ENCODE results near the gene CUL1.
"Not testable (repeated sequence)": the region's sequence is repeated elsewhere in the genome, so short reads cannot be mapped to it uniquely, and the experiment has no call there.

The CUL1 gene

DNA sequence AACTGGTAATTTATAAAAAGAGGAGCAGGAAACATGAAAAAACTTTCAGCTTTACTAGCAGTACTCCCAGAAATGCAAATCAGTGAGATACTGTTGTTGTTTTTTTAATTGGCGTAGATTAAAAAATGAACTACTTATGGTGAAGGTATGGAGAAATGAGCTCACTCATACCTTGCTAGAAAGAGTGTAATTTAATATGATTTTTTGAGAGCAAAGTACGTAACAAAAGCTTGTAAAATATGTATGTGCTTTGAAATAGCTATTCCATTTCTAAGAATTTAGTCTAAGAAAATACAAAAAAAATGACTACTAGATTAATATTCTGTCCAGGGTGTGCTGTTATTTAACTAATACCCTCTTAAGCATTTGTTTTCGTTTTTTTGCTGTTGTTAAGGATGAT lies 5.5 kb downstream of the CUL1 start:
- no peak for DNase-seq (ENCODE audit: low read depth)
- no peak overlapping the region for H3K4me3 ChIP-seq (ENCODE audit: control insufficient read depth, low read depth, low read length)
- no peak for TF ChIP-seq CTCF (IDR thresholded peaks at IDR 0.05; ENCODE audit: control insufficient read depth, insufficient read depth, low read depth, low read length, missing control alignments)

- DNase-seq (ENCODE audit: low read depth) = no peak
- H3K4me3 ChIP-seq (ENCODE audit: control insufficient read depth, low read depth, low read length) = no peak overlapping the region
- TF ChIP-seq CTCF (IDR thresholded peaks at IDR 0.05; ENCODE audit: control insufficient read depth, insufficient read depth, low read depth, low read length, missing control alignments) = no peak
Observed at GRCh38 chr7:148704970-148705369, 6.3 kb downstream of the CUL1 start.

- DNase-seq (ENCODE audit: low read depth) = no peak
- no peak for TF ChIP-seq CTCF (IDR thresholded peaks at IDR 0.05; ENCODE audit: control insufficient read depth, insufficient read depth, low read depth, low read length, missing control alignments)
- no peak overlapping the region for H3K4me3 ChIP-seq (ENCODE audit: control insufficient read depth, low read depth, low read length)
Observed at GRCh38 chr7:148706368-148706767, 7.7 kb downstream of the CUL1 start.

GRCh38 chr7:148708026-148708885 lies 9.6 kb downstream of the CUL1 start:
- H3K4me3 ChIP-seq (ENCODE audit: control insufficient read depth, low read depth, low read length) = no peak overlapping the region
- no peak for DNase-seq (ENCODE audit: low read depth)

DNA sequence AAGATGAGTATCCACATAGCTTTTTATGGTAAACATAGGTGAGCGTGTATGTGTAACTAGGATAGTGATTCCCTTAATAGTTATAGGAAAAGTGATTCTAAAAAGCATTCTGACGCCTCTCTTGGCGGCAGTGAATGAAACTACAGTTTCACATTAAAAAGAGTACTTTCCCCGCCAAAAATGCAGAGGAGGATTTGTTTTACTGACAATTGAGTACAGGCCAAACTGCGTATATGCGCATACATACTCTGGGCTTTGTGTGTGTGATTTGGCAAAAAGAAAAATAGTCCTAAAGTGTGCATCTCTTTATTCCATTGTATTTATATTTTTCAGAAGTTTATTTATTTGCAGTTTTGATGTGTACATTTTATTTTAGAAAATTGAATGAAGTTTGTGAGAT lies 10.3 kb downstream of the CUL1 start:
- no peak for DNase-seq (ENCODE audit: low read depth)
- H3K4me3 ChIP-seq (ENCODE audit: control insufficient read depth, low read depth, low read length) = no peak overlapping the region
- no peak for TF ChIP-seq CTCF (IDR thresholded peaks at IDR 0.05; ENCODE audit: control insufficient read depth, insufficient read depth, low read depth, low read length, missing control alignments)

More at GRCh38 chr7:148708026-148708885, 9.6 kb downstream of the CUL1 start:
- no peak for TF ChIP-seq CTCF (IDR thresholded peaks at IDR 0.05; ENCODE audit: control insufficient read depth, insufficient read depth, low read depth, low read length, missing control alignments)

- DNase-seq (ENCODE audit: low read depth); H3K4me3 ChIP-seq (ENCODE audit: control insufficient read depth, low read depth, low read length): not testable (repeated sequence)
Observed at GRCh38 chr7:148710426-148710825, 11.7 kb downstream of the CUL1 start.

DNA sequence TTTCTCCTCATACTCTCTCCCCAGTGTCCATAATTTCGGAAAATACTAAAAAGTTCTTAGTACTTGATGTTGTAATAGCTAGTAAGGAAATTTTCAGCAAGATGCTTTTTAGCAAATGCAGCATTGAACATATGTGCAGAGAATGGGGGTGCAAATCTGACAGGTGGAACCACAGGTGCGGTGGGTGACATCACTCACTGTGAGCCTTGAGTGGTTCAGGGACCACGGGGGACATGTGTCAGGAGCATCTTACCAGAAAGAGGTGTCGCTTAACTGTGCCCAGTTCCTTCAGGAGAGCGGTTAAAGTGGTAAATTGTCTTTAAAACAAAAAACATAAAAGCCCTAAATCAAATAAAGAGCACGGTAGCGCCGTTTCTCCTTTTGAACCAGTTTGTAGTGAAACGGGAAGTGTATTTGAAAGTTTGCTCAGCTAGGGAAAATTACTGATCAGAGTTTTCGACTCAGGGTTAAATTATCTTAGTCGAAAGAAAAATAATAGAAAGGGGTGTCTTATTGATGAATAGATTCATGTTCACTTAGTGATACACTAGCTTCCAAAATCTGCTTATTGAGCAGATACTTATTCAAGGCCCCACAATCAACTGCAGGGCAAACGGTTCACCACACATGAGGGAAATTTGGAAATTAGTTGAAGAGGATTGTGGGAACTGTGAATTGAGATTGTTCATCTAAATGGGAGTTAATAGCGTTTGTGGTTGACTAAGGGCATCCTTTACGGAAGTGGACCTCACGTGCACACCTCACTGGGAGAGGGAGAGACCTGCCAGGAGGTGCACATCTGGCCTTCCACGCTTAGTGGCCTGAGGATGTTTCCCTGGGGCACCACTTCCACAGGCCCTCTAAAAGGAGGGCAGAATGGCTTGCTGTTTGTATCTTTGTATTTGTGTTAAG lies 12.7 kb downstream of the CUL1 start:
- no peak for TF ChIP-seq CTCF (IDR thresholded peaks at IDR 0.05; ENCODE audit: control insufficient read depth, insufficient read depth, low read depth, low read length, missing control alignments)
- no peak for DNase-seq (ENCODE audit: low read depth)
- no peak overlapping the region for H3K4me3 ChIP-seq (ENCODE audit: control insufficient read depth, low read depth, low read length)

Data from AG09309 (cell line).